ENCODE results near the gene CR1L. TPM values are rescaled to one million over a fixed set of nuclear protein-coding genes. Genes with fewer than 3 reads are reported as not detected.
"Not testable (repeated sequence)": the region's sequence is repeated elsewhere in the genome, so short reads cannot be mapped to it uniquely, and the experiment has no call there.

The CR1L gene
- polyA plus RNA-seq, 1 donor: 0.45 TPM

GRCh38 chr1:207708004-207708403 is 63.1 kb downstream of the CR1L start:
- not testable (repeated sequence) for H3K27me3 ChIP-seq (ENCODE audit: control insufficient read depth, insufficient read depth, low read length); DNase-seq; H3K4me3 ChIP-seq (ENCODE audit: low read length); H3K9me3 ChIP-seq (ENCODE audit: control insufficient read depth, low read depth, low read length); H3K36me3 ChIP-seq (ENCODE audit: control insufficient read depth, insufficient read depth, low read length); H3K27ac ChIP-seq (ENCODE audit: low read length); H3K4me1 ChIP-seq (ENCODE audit: control insufficient read depth, insufficient read depth, low read length)
- WGBS (ENCODE audit: insufficient coverage, low lambda C conversion rate): no CpG with 5 or more reads among the region's 3 CpGs

GRCh38 chr1:207711285-207711684 is 66.4 kb downstream of the CR1L start:
- 33% methylated on average over 1 of the region's 5 CpGs for whole genome bisulfite sequencing (ENCODE audit: insufficient coverage, low lambda C conversion rate)
- no peak overlapping the region for H3K4me3 ChIP-seq (ENCODE audit: low read length)
- H3K4me1 ChIP-seq (ENCODE audit: control insufficient read depth, insufficient read depth, low read length): no peaks in the 10 kb centered on the region
- H3K9me3 ChIP-seq (ENCODE audit: control insufficient read depth, low read depth, low read length): peaks cover 5% of the 10 kb centered on the region
- H3K27ac ChIP-seq (ENCODE audit: low read length): no peak overlapping the region
- no peaks in the 10 kb centered on the region for H3K36me3 ChIP-seq (ENCODE audit: control insufficient read depth, insufficient read depth, low read length)
- peak; percentile 8 to 42 for DNase-seq
- H3K27me3 ChIP-seq (ENCODE audit: control insufficient read depth, insufficient read depth, low read length): no peaks in the 10 kb centered on the region

- DNase-seq; H3K27ac ChIP-seq (ENCODE audit: low read length); H3K4me1 ChIP-seq (ENCODE audit: control insufficient read depth, insufficient read depth, low read length); H3K27me3 ChIP-seq (ENCODE audit: control insufficient read depth, insufficient read depth, low read length); H3K9me3 ChIP-seq (ENCODE audit: control insufficient read depth, low read depth, low read length); H3K36me3 ChIP-seq (ENCODE audit: control insufficient read depth, insufficient read depth, low read length); H3K4me3 ChIP-seq (ENCODE audit: low read length): not testable (repeated sequence)
- no CpG with 5 or more reads among the region's 3 CpGs for WGBS (ENCODE audit: insufficient coverage, low lambda C conversion rate)
Observed at GRCh38 chr1:207712701-207713100, 67.8 kb downstream of the CR1L start.

DNA sequence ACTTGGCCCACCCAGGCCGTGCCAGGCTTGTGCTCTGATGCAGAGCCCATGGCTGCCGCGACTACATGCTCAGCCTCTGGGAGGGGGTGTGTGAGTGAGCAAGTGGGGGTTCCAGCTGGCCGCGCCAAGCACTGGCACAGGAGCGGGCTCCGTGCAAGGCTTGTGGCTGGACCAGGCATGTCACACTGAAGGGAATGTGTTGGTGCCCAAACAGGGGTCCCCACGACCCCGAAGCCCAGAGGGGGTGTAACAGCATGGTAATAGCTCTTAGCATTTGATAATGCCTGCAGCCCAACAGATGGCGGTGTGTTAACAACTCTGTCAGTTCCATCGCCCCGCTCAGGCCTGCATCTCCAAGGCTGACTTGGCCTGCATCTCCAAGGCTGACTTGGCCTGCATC is 68.6 kb downstream of the CR1L start:
- peaks cover 5% of the 10 kb centered on the region for H3K9me3 ChIP-seq (ENCODE audit: control insufficient read depth, low read depth, low read length)
- WGBS (ENCODE audit: insufficient coverage, low lambda C conversion rate): no CpG with 5 or more reads among the region's 12 CpGs
- no peak overlapping the region for H3K4me3 ChIP-seq (ENCODE audit: low read length)
- H3K27me3 ChIP-seq (ENCODE audit: control insufficient read depth, insufficient read depth, low read length): no peaks in the 10 kb centered on the region
- no peak for DNase-seq
- H3K27ac ChIP-seq (ENCODE audit: low read length): no peak overlapping the region
- no peaks in the 10 kb centered on the region for H3K36me3 ChIP-seq (ENCODE audit: control insufficient read depth, insufficient read depth, low read length)
- no peaks in the 10 kb centered on the region for H3K4me1 ChIP-seq (ENCODE audit: control insufficient read depth, insufficient read depth, low read length)

- peaks cover 3% of the 10 kb centered on the region for H3K4me1 ChIP-seq (ENCODE audit: control insufficient read depth, insufficient read depth, low read length)
- DNase-seq: peak in 1 of 2 donors; percentile 51
- H3K27me3 ChIP-seq (ENCODE audit: control insufficient read depth, insufficient read depth, low read length): no peaks in the 10 kb centered on the region
- WGBS (ENCODE audit: insufficient coverage, low lambda C conversion rate): no CpG with 5 or more reads among the region's 2 CpGs
- H3K27ac ChIP-seq (ENCODE audit: low read length): no peak overlapping the region
- H3K9me3 ChIP-seq (ENCODE audit: control insufficient read depth, low read depth, low read length): no peaks in the 10 kb centered on the region
- no peaks in the 10 kb centered on the region for H3K36me3 ChIP-seq (ENCODE audit: control insufficient read depth, insufficient read depth, low read length)
- no peak overlapping the region for H3K4me3 ChIP-seq (ENCODE audit: low read length)
Observed at GRCh38 chr1:207719234-207719633, 74.3 kb downstream of the CR1L start.

DNA sequence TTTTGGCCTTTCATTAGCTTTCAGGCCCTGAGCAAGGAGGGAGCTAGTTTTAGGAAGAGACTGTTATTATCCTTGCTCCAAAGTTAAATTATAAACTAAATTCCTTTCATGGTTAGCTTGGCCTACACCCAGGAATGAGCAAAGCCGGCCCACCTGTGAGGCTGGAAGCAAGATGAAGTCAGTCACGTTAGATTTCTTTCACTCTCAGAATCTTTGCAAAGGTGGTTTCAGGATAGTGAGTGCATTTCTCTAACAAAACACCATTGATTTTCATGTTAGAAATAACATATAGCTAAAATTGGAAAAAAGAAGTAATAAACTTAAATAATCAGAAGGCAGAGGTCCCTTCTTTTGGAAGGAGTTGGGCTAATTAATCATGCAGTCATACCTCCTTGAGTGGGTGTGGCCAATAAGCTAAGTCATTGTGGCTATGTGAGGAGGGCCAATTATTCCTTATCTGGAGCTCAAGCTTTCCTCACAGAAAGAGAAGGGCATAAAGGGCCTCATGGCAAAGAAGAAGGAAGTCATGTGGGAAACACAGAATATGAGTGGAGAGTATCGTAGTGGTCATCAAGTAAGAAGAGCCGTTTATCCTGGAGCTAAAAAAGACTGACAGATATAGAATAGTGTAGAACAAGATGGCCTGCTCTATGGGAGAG is 83.4 kb downstream of the CR1L start:
- no CpG with 5 or more reads among the region's 4 CpGs for WGBS (ENCODE audit: insufficient coverage, low lambda C conversion rate)
- H3K27ac ChIP-seq (ENCODE audit: low read length); H3K4me3 ChIP-seq (ENCODE audit: low read length); H3K4me1 ChIP-seq (ENCODE audit: control insufficient read depth, insufficient read depth, low read length); H3K9me3 ChIP-seq (ENCODE audit: control insufficient read depth, low read depth, low read length); H3K27me3 ChIP-seq (ENCODE audit: control insufficient read depth, insufficient read depth, low read length); H3K36me3 ChIP-seq (ENCODE audit: control insufficient read depth, insufficient read depth, low read length): not testable (repeated sequence)
- DNase-seq: peak in 1 of 2 donors; percentile 48

DNA sequence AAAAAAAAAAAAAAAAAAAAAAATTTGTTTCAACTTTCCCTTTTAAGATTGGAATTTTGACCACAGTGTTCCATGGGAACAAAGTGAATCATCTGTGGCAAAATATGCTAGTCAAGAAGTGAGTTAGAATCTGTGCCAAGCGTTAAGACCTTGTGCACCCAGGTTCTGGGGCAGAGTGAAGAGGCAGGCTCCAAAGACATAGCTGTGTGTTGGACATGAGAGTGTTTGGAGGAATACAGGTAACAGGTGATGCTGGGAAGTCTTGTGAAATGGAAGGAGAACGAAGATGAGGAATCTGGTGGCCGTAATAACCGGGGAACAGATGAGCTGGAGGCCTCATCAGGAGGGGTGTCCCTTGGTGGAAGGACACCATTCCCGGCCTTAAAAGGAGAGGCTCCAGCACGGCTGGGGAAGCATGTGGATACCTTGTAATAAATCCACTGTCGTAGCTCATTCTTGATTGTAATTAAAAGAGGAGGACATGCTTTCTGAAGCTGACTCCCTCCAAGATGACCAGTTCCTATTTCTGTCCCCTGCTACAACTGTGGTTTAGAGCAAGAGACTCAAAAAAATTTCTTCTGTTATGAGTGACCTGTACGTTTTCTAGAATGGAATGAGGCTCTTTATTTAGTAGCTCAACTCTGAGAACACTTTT is 92.7 kb downstream of the CR1L start:
- Histone ChIP-seq H3K27ac (ENCODE audit: low read length) (peak overlapping the region; percentile 2), H3K4me1 (ENCODE audit: control insufficient read depth, insufficient read depth, low read length) (peaks cover 12% of the 10 kb centered on the region)
- H3K4me3 ChIP-seq (ENCODE audit: low read length); H3K36me3 ChIP-seq (ENCODE audit: control insufficient read depth, insufficient read depth, low read length); H3K27me3 ChIP-seq (ENCODE audit: control insufficient read depth, insufficient read depth, low read length); H3K9me3 ChIP-seq (ENCODE audit: control insufficient read depth, low read depth, low read length): not testable (repeated sequence)
- peak in 1 of 2 donors; percentile 59 for DNase-seq
- WGBS (ENCODE audit: insufficient coverage, low lambda C conversion rate): 25% methylated on average over 1 of the region's 8 CpGs

- H3K27ac ChIP-seq (ENCODE audit: low read length): peak overlapping the region; percentile 2
- H3K9me3 ChIP-seq (ENCODE audit: control insufficient read depth, low read depth, low read length); H3K4me3 ChIP-seq (ENCODE audit: low read length); H3K27me3 ChIP-seq (ENCODE audit: control insufficient read depth, insufficient read depth, low read length); H3K36me3 ChIP-seq (ENCODE audit: control insufficient read depth, insufficient read depth, low read length): not testable (repeated sequence)
- H3K4me1 ChIP-seq (ENCODE audit: control insufficient read depth, insufficient read depth, low read length): peaks cover 12% of the 10 kb centered on the region
- no CpG with 5 or more reads among the region's 6 CpGs for WGBS (ENCODE audit: insufficient coverage, low lambda C conversion rate)
- peak in 1 of 2 donors; percentile 79 for DNase-seq
Observed at GRCh38 chr1:207738158-207738659, 93.3 kb downstream of the CR1L start.

- no peaks in the 10 kb centered on the region for H3K27me3 ChIP-seq (ENCODE audit: control insufficient read depth, insufficient read depth, low read length)
- H3K36me3 ChIP-seq (ENCODE audit: control insufficient read depth, insufficient read depth, low read length): no peaks in the 10 kb centered on the region
- no peak for DNase-seq
- no peaks in the 10 kb centered on the region for H3K9me3 ChIP-seq (ENCODE audit: control insufficient read depth, low read depth, low read length)
- no CpG with 5 or more reads among the region's 2 CpGs for WGBS (ENCODE audit: insufficient coverage, low lambda C conversion rate)
- no peak overlapping the region for H3K4me3 ChIP-seq (ENCODE audit: low read length)
- H3K27ac ChIP-seq (ENCODE audit: low read length): no peak overlapping the region
- H3K4me1 ChIP-seq (ENCODE audit: control insufficient read depth, insufficient read depth, low read length): peaks cover 12% of the 10 kb centered on the region
Observed at GRCh38 chr1:207740207-207740606, 95.3 kb downstream of the CR1L start.

DNA sequence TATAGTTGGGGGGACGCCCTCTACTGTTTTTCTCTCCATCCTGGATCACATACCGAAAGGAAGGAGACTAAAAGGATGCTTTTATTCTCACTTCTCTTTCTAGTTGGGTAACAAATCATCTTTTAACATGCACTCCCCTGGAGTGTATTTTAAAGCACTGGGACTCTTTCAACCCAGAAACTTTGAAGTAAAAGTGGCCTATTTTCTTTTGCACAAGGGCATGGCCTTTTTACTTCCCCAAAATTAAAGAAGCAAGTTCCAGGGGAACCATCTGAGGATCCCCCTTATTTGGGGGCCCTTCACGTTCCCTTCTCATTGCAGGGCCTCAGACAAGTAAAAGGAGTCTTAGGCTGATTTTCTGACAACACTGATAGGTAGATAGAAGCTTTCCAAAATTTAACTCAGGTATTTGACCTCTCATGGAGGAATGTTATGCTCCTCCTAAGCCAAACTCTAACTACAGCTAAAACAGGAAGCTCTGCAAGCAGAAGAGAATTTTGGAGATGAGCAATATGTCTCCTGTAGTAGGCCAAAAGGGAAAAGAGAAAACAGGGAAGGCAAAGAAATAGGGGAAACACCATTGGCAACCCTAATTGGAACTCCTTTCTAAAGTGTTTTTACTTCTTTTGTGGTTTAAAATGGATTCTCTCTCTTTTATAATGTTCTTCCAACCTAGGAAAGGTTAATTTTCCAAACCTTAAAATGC is 98.1 kb downstream of the CR1L start:
- WGBS (ENCODE audit: insufficient coverage, low lambda C conversion rate): no CpG with 5 or more reads among the region's 3 CpGs
- Histone ChIP-seq H3K27ac (ENCODE audit: low read length) (no peak overlapping the region), H3K9me3 (ENCODE audit: control insufficient read depth, low read depth, low read length) (no peaks in the 10 kb centered on the region), H3K27me3 (ENCODE audit: control insufficient read depth, insufficient read depth, low read length) (no peaks in the 10 kb centered on the region), H3K36me3 (ENCODE audit: control insufficient read depth, insufficient read depth, low read length) (no peaks in the 10 kb centered on the region), H3K4me1 (ENCODE audit: control insufficient read depth, insufficient read depth, low read length) (peaks cover 7% of the 10 kb centered on the region), H3K4me3 (ENCODE audit: low read length) (no peak overlapping the region)
- DNase-seq: no peak
